Testis (tissue), 3 donors: Measurements from ENCODE around the gene PCDHA1. TPM values are rescaled to one million over a fixed set of nuclear protein-coding genes. Genes with fewer than 3 reads are reported as not detected.

ENCODE experiments used
- DNase-seq: peaks from one replicate; pipeline ENCODE4 v3.0.0-alpha.2; 2019
- H3K27ac ChIP-seq, 2 donors: fragments of 200-600 bp; sonication (generic); one replicate each; pipeline ENCODE4 v1.5.1; 2019
- H3K27me3 ChIP-seq: fragments of 200-600 bp; sonication (generic); one replicate; pipeline ENCODE4 v1.5.1; 2019
- H3K36me3 ChIP-seq: fragments of 200-600 bp; sonication (generic); one replicate; pipeline ENCODE4 v1.5.1; 2017; ENCODE audit warnings: low read depth; ENCODE audit errors: missing control alignments
- H3K4me1 ChIP-seq: fragments of 200-600 bp; sonication (generic); one replicate; pipeline ENCODE4 v1.5.1; 2019
- H3K4me3 ChIP-seq, 2 donors: fragments of 200-600 bp; sonication (generic); one replicate each; pipeline ENCODE4 v1.5.1; 2017 to 2019
- H3K9me3 ChIP-seq: fragments of 200-600 bp; sonication (generic); one replicate; pipeline ENCODE4 v1.5.1; 2017
- CTCF ChIP-seq, 3 experiments: fragments of 450-650 bp in 2 of 3; fragments of 200-600 bp in 1 of 3; sonication (generic) in 1 of 3; IDR thresholded peaks; one replicate each; pipeline ENCODE4 v1.5.1; 2016 to 2019; ENCODE audit warnings: antibody characterized with exemption in 3 of 3, mild to moderate bottlenecking in 2 of 3, moderate library complexity in 1 of 3
- POLR2A ChIP-seq: fragments of 450-650 bp; IDR thresholded peaks from one replicate; pipeline ENCODE4 v1.6.1; 2017; ENCODE audit warnings: antibody characterized with exemption, mild to moderate bottlenecking, moderate library complexity
- WGBS, 2 donors: methylation state at CpG; one replicate each; pipeline ENCODE4 v1.1.5; 2018; 5-methylcytosine and 5-hydroxymethylcytosine counted together
- intact Hi-C: fragments of 100-400 bp; cut with DNase I; formaldehyde crosslinking; loops from one replicate; pipeline ENCODE4 v1.15.1; 2023; ENCODE audit warnings: low total_unique reads
- polyA plus RNA-seq: library from polyadenylated mRNA; stranded (reverse); fragments of 350-450 nt; fragmentation: Illumina TruSeq; extraction: RNeasy Lipid Tissue Mini Kit (QIAGEN cat#74804); gene quantifications from one replicate; pipeline ENCODE4 v1.2.3, GENCODE V29; 2014; ENCODE audit warnings: low read depth, low replicate concordance; ENCODE audit not compliant: insufficient read depth
- total RNA-seq, 2 donors: library from RNA; depleted of rRNA; stranded (reverse); fragments of >200 nt; gene quantifications; one replicate each; pipeline ENCODE4 v1.2.3, GENCODE V29; 2016

The PCDHA1 gene
- total and polyA plus RNA-seq, 3 donors from 2014 or later, result 1.7 to 2.6 (median 1.8) TPM

DNA sequence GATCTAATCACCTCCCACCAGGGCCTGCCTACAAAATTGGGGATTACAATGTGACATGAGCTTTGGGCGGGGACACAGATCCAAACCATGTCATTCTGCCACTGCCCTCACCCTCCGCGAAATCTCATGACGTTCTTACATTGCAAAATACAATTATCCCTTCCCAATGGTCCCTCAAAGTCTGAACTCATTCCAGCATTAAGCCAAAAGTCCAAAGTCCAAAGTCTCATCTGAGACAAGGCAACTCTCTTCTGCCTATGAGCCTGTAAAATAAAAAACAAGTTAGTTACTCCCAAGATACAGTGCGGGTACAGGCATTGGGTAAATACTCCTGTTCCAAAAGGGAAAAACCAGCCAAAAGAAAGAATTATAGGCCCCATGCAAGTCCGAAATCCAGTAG lies 165.7 kb downstream of the PCDHA1 start:
- DNase-seq, result no peak
- TF ChIP-seq POLR2A, result no peak
- no peak for TF ChIP-seq CTCF (IDR thresholded peaks at IDR 0.05)
- Histone ChIP-seq H3K9me3 (no peaks in the 10 kb centered on the region), H3K27me3 (no peaks in the 10 kb centered on the region), H3K4me1 (no peaks in the 10 kb centered on the region), H3K4me3 (no peak overlapping the region), H3K36me3 (no peaks in the 10 kb centered on the region), H3K27ac (no peak overlapping the region)
- intact Hi-C loops, result no loop called here
- WGBS, 2 donors, result 79 to 82% methylated on average over 6 of the region's 6 CpGs

DNA sequence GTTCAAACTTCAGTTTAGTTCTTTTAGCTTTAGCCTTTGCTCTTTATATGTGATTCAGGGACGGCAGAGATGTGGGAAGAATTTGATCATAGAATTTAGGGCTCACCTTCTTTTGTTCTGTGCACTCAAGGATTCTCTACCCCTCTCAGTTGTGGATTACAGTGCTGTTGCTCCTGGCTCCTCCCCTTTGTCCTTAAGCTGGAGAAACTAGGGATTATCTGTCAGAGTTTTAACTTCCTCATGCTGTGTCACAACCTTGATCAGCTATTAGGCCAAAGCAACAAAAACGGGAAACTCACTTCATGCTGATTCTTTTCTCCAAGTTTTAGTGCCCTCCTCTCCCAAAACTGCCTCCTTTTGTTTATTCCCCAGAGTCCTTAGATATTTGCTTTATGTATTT lies 167.3 kb downstream of the PCDHA1 start:
- Histone ChIP-seq H3K4me3 (no peak overlapping the region), H3K36me3 (no peaks in the 10 kb centered on the region), H3K4me1 (no peaks in the 10 kb centered on the region), H3K27me3 (no peaks in the 10 kb centered on the region), H3K9me3 (no peaks in the 10 kb centered on the region), H3K27ac (no peak overlapping the region)
- TF ChIP-seq POLR2A (no peak), CTCF (IDR thresholded peaks at IDR 0.05) (no peak)
- intact Hi-C loops, result no loop called here
- WGBS, 2 donors, result 55 to 63% methylated on average over 2 of the region's 2 CpGs
- DNase-seq, result no peak

DNA sequence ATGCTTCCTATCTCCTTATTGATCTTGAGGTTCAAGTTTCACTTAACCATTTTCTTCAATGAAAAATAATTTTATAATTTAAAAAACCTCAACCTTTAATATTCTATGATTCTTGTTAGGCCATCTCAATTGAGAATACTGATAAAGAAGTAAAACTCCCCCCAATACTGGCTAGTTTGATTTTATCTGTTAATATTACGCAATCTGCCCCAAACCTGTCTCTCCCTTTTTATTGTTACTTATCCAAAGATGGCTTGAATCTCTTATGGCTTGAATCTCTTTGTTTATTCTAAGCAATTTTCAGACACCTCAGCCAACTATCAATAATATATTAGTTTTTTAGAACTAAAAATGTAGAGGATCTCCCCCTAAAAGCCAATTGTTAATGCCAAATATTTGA lies 176.2 kb downstream of the PCDHA1 start:
- H3K9me3 ChIP-seq, result no peaks in the 10 kb centered on the region
- 87 to 100% methylated on average over 1 of the region's 1 CpG for WGBS, 2 donors
- H3K4me3 ChIP-seq, result no peak overlapping the region
- no peak overlapping the region for H3K27ac ChIP-seq
- no peaks in the 10 kb centered on the region for H3K4me1 ChIP-seq
- H3K36me3 ChIP-seq, result no peaks in the 10 kb centered on the region
- no peaks in the 10 kb centered on the region for H3K27me3 ChIP-seq
- DNase-seq, result no peak
- intact Hi-C loops, result no loop called here
- TF ChIP-seq CTCF (IDR thresholded peaks at IDR 0.05), result no peak
- no peak for TF ChIP-seq POLR2A

GRCh38 chr5:140964356-140964755 lies 178.4 kb downstream of the PCDHA1 start:
- Histone ChIP-seq H3K4me3 (no peak overlapping the region), H3K36me3 (no peaks in the 10 kb centered on the region), H3K27me3 (no peaks in the 10 kb centered on the region), H3K4me1 (no peaks in the 10 kb centered on the region), H3K27ac (no peak overlapping the region), H3K9me3 (no peaks in the 10 kb centered on the region)
- DNase-seq, result no peak
- intact Hi-C loops, result no loop called here
- 68 to 71% methylated on average over 3 of the region's 3 CpGs for WGBS, 2 donors
- TF ChIP-seq CTCF (IDR thresholded peaks at IDR 0.05) (no peak), POLR2A (no peak)

- Histone ChIP-seq H3K4me1 (no peaks in the 10 kb centered on the region), H3K36me3 (no peaks in the 10 kb centered on the region), H3K27ac (peak overlapping the region; percentile 45 to 66), H3K9me3 (no peaks in the 10 kb centered on the region), H3K27me3 (no peaks in the 10 kb centered on the region), H3K4me3 (peak overlapping the region; percentile 53 to 61)
- WGBS, 2 donors, result 1 to 2% methylated on average over 9 of the region's 9 CpGs
- peak; percentile 41 for DNase-seq
- intact Hi-C loops, result no loop called here
- TF ChIP-seq POLR2A (no peak), CTCF (IDR thresholded peaks at IDR 0.05) (no peak)
Measured at GRCh38 chr5:140965905-140966292, 180.0 kb downstream of the PCDHA1 start.
